CD4-positive, CD25-positive, alpha-beta regulatory T cell (primary cell): ENCODE results near the gene INSYN2A. TPM values are rescaled to one million over a fixed set of nuclear protein-coding genes. Genes with fewer than 3 reads are reported as not detected.

Experiments
- ATAC-seq, 2 donors: fragments of 150-1000 bp; cut with Tn5 transposase; one replicate each; pipeline ENCODE4 v1.10.0; 2021; ENCODE audit warnings: low read depth in 2 of 2, moderate number of reproducible peaks in 2 of 2, moderate library complexity in 1 of 2
- DNase-seq, 3 donors: peaks; one replicate each; pipeline versions ENCODE4 v3.0.0 to v3.0.0-alpha.2; 2012 to 2022; ENCODE audit warnings: mixed read lengths in 1 of 3
- H3K27ac ChIP-seq: one replicate; pipeline ENCODE4 v1.7.0; 2013; ENCODE audit warnings: mild to moderate bottlenecking, low read length; ENCODE audit not compliant: insufficient read depth, poor library complexity, severe bottlenecking
- H3K27me3 ChIP-seq: one replicate; pipeline ENCODE4 v1.7.0; 2013; ENCODE audit warnings: low read length; ENCODE audit not compliant: control insufficient read depth, insufficient read depth
- H3K36me3 ChIP-seq: one replicate; pipeline ENCODE4 v1.7.0; 2013; ENCODE audit warnings: mild to moderate bottlenecking, low read length, moderate library complexity; ENCODE audit not compliant: control insufficient read depth, insufficient read depth
- H3K4me1 ChIP-seq: 2 replicates; pipeline ENCODE4 v1.7.0; 2013; ENCODE audit warnings: mild to moderate bottlenecking, low read length; ENCODE audit not compliant: insufficient read depth, control insufficient read depth, poor library complexity, severe bottlenecking
- H3K4me3 ChIP-seq: one replicate; pipeline ENCODE4 v1.7.0; 2013; ENCODE audit warnings: low read depth, mild to moderate bottlenecking, low read length, moderate library complexity
- H3K9me3 ChIP-seq, 2 experiments: 1 replicate in 1 of 2; 2 replicates in 1 of 2; pipeline ENCODE4 v1.7.0; 2013; ENCODE audit warnings: low read length in 2 of 2, mild to moderate bottlenecking in 1 of 2, moderate library complexity in 1 of 2; ENCODE audit not compliant: control insufficient read depth in 2 of 2
- H3K27ac Mint-ChIP-seq, 3 donors: one replicate each; pipeline ENCODE4 v1.8.0; 2020 to 2022; ENCODE audit warnings: mild to moderate bottlenecking in 3 of 3, mixed read lengths in 3 of 3, moderate library complexity in 2 of 3
- H3K27me3 Mint-ChIP-seq: one replicate; pipeline ENCODE4 v1.8.0; 2022; ENCODE audit warnings: mild to moderate bottlenecking, mixed read lengths
- H3K36me3 Mint-ChIP-seq: one replicate; pipeline ENCODE4 v1.8.0; 2020; ENCODE audit warnings: mixed read lengths
- H3K4me1 Mint-ChIP-seq, 4 donors: one replicate each; pipeline ENCODE4 v1.8.0; 2020 to 2022; ENCODE audit warnings: mixed read lengths in 4 of 4, mild to moderate bottlenecking in 1 of 4
- H3K4me3 Mint-ChIP-seq, 4 donors: one replicate each; pipeline ENCODE4 v1.8.0; 2020 to 2022; ENCODE audit warnings: mild to moderate bottlenecking in 4 of 4, mixed read lengths in 4 of 4, moderate library complexity in 3 of 4
- H3K9me3 Mint-ChIP-seq, 7 donors: one replicate each; pipeline ENCODE4 v1.8.0; 2020 to 2022; ENCODE audit warnings: mixed read lengths in 7 of 7, mild to moderate bottlenecking in 3 of 7, moderate library complexity in 2 of 7
- polyA plus RNA-seq, 4 donors: library from polyadenylated mRNA; unstranded; fragments of 300-500 nt; fragmentation: Illumina TruSeq; gene quantifications; one replicate each; pipeline ENCODE4 v1.2.3, GENCODE V29; 2021
- total RNA-seq: library from RNA; stranded (reverse); gene quantifications from one replicate; pipeline ENCODE4 v1.2.3, GENCODE V29; 2022

The INSYN2A gene
- total and polyA plus RNA-seq, 5 donors from 2014 or later: not detected

DNA sequence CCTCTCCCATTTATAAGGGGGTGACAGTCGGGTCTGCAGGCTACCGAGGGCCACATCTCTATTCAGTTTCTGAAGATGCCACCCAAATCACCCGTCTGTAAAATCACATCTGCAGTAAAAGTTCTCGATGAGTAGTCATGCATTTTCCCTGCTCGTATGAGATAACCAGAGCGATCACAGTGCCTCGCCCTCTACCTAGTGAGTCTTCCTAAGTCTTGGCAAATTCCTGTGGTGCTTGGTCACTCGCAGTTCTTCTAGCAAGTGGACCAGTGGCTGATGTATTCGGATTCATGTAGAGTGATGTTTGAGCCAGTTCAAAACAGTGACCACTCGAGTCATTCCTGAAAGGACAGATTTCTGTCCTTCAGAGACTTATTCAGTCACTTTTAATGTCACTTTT is 44.9 kb downstream of the INSYN2A start:
- H3K27ac ChIP-seq: no peak overlapping the region
- Mint-ChIP-seq H3K27ac (no peak overlapping the region), H3K27me3 (no peaks in the 10 kb centered on the region), H3K4me1 (no peaks in the 10 kb centered on the region), H3K9me3 (peaks cover 0 to 2% (median 0%) of the 10 kb centered on the region in 7 donors), H3K4me3 (no peak overlapping the region), H3K36me3 (no peaks in the 10 kb centered on the region)
- no peak overlapping the region for H3K4me3 ChIP-seq
- ATAC-seq (no peak), DNase-seq (no peak)
- H3K27me3 ChIP-seq: no peaks in the 10 kb centered on the region
- no peaks in the 10 kb centered on the region for H3K4me1 ChIP-seq
- no peaks in the 10 kb centered on the region for H3K36me3 ChIP-seq
- H3K9me3 ChIP-seq: no peaks in the 10 kb centered on the region

DNA sequence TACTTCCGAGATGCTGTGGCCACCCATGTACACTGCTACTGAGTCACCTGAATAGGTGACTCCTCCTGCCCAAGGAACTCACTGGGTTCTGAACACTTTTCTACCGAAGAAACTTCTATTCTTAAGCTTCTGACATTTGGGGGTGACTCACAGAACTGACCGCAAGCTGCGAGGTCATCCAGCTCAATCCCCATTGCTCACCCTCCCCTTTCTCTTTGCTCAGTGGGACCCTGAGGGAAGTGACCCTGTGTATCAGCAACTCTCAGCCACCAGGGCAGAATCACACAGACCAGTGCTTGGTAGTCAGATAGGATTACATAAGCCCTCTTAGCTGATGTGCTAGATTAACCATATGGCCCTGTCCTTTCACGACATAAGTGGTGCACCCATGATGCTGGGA is 46.3 kb downstream of the INSYN2A start:
- ATAC-seq: no peak
- H3K27me3 Mint-ChIP-seq: no peaks in the 10 kb centered on the region
- no peak overlapping the region for H3K4me3 ChIP-seq
- no peak for DNase-seq
- no peak overlapping the region for H3K27ac ChIP-seq
- peaks cover 0 to 2% (median 0%) of the 10 kb centered on the region in 7 donors for H3K9me3 Mint-ChIP-seq
- H3K9me3 ChIP-seq: no peaks in the 10 kb centered on the region
- H3K4me3 Mint-ChIP-seq: no peak overlapping the region
- H3K27me3 ChIP-seq: no peaks in the 10 kb centered on the region
- H3K4me1 Mint-ChIP-seq: no peaks in the 10 kb centered on the region
- no peak overlapping the region for H3K27ac Mint-ChIP-seq
- H3K4me1 ChIP-seq: no peaks in the 10 kb centered on the region
- H3K36me3 Mint-ChIP-seq: no peaks in the 10 kb centered on the region
- no peaks in the 10 kb centered on the region for H3K36me3 ChIP-seq

DNA sequence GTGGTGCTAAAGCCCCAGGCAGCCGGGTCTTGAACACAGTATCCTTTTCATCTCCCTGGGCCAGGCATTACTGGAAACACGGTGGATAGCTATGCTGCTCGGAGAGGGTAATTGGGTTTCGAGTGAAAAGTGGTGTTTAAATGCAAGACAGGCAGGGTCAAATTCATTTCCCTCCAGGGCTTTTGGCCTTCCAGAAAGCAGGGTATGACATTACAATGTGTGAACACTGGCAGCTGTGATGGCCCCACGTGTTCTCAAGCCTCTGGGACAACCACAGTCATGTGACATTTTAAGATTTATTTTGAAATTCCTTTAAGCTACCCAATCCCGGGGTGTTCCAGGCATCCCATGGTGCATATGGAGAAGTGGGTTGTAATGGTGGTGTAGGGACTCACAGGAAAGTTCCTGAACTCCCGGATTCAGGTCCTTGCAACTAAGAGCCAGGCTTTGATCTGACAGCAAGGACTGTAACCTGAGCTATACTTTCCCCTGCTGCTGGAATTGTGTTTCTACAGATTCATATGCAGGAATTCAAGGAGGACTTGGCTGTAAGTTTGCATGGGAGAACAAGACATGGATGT is 46.8 kb downstream of the INSYN2A start:
- Histone ChIP-seq H3K9me3 (no peaks in the 10 kb centered on the region), H3K4me3 (no peak overlapping the region), H3K27ac (no peak overlapping the region), H3K36me3 (no peaks in the 10 kb centered on the region), H3K4me1 (no peaks in the 10 kb centered on the region), H3K27me3 (no peaks in the 10 kb centered on the region)
- no peak for DNase-seq
- H3K4me3 Mint-ChIP-seq: no peak overlapping the region
- no peak for ATAC-seq
- no peaks in the 10 kb centered on the region for H3K27me3 Mint-ChIP-seq
- no peak overlapping the region for H3K27ac Mint-ChIP-seq
- no peaks in the 10 kb centered on the region for H3K36me3 Mint-ChIP-seq
- no peaks in the 10 kb centered on the region for H3K4me1 Mint-ChIP-seq
- H3K9me3 Mint-ChIP-seq: peaks cover 0 to 2% (median 0%) of the 10 kb centered on the region in 7 donors

DNA sequence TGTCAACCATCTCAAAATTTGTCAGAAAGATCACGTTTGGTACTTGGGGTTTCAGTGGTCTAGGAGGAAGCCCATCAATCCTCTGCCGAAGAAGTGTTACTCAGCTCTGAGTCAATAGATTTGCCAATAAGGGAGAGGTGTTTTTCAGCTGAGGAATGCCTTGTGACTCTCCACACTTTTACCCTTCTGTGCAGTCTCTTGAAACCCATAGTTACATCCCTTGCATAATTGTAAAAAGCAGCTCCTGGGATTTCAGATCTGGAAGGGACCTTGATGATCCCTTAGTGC is 47.5 kb downstream of the INSYN2A start:
- H3K27ac ChIP-seq: no peak overlapping the region
- no peak overlapping the region for H3K4me3 ChIP-seq
- Mint-ChIP-seq H3K4me3 (no peak overlapping the region), H3K36me3 (no peaks in the 10 kb centered on the region), H3K9me3 (peaks cover 0 to 3% (median 0%) of the 10 kb centered on the region in 7 donors), H3K27ac (no peak overlapping the region), H3K4me1 (no peaks in the 10 kb centered on the region), H3K27me3 (no peaks in the 10 kb centered on the region)
- H3K27me3 ChIP-seq: no peaks in the 10 kb centered on the region
- DNase-seq (no peak), ATAC-seq (no peak)
- H3K36me3 ChIP-seq: no peaks in the 10 kb centered on the region
- H3K4me1 ChIP-seq: no peaks in the 10 kb centered on the region
- no peaks in the 10 kb centered on the region for H3K9me3 ChIP-seq

DNA sequence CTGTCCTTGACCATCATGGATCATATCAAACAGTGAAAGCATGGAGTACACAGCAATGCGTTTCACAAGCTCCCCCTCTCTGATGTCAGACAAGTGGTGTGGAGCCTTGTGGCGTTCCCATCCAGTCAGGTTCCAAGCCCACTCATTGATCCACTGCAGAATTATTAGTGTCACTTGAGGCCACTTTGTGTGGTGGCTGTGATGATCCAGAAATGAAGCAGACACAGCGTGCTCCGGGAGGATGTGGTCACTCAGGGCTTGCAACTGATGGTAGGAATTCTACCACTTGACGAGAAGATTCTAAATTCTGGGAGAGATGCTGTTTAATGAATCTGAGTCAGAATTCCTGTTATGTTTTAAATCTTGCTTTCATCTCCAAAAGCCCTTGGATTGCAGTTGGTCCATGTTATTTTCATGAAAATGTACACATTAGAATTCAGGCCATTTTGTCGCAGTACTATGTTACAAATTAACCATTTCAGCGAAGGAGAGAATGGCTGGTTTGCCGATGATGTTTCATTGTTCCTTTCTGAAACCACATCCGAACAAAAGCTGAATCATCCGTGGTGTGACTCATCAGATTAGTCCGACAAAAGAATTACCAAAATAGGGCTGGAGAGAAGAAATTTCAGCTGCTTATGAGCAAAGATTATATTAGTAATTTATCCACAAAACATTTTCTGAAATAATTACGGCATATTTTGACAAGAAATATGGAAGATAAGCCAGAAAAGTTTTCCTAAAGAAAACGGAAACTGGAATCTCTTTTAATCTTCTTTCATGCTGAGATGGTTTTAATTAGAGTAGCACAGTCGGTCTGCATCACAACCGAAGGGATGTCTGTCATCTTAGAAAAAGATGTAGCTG is 48.1 kb downstream of the INSYN2A start:
- H3K27ac Mint-ChIP-seq: no peak overlapping the region
- DNase-seq (no peak), ATAC-seq (no peak)
- peaks cover 0 to 3% (median 0%) of the 10 kb centered on the region in 7 donors for H3K9me3 Mint-ChIP-seq
- no peaks in the 10 kb centered on the region for H3K9me3 ChIP-seq
- H3K4me3 ChIP-seq: no peak overlapping the region
- H3K36me3 Mint-ChIP-seq: no peaks in the 10 kb centered on the region
- no peaks in the 10 kb centered on the region for H3K4me1 ChIP-seq
- no peaks in the 10 kb centered on the region for H3K27me3 ChIP-seq
- H3K27me3 Mint-ChIP-seq: no peaks in the 10 kb centered on the region
- no peaks in the 10 kb centered on the region for H3K36me3 ChIP-seq
- H3K4me3 Mint-ChIP-seq: no peak overlapping the region
- H3K27ac ChIP-seq: no peak overlapping the region
- H3K4me1 Mint-ChIP-seq: no peaks in the 10 kb centered on the region

DNA sequence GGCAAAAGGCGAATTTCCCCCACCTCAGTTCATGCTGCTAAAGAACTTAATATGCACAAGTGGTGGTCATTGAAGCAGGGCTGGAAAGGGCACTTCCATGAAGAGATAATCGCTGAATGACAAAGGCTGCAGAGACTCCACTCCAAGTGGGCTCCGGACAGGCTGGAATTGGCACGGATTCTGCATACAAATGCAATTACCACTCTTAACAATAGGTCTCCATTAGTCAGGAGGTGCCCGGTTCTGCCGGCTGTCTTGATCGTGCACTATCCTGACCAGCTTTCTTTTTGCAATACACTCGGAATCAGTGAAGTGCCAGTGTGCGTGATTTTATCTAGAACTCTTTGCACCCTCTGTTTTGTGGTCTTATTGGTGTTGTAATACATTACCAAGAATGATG is 49.7 kb downstream of the INSYN2A start:
- Histone ChIP-seq H3K9me3 (no peaks in the 10 kb centered on the region), H3K36me3 (no peaks in the 10 kb centered on the region), H3K4me1 (no peaks in the 10 kb centered on the region), H3K27me3 (no peaks in the 10 kb centered on the region), H3K4me3 (no peak overlapping the region), H3K27ac (no peak overlapping the region)
- H3K27me3 Mint-ChIP-seq: no peaks in the 10 kb centered on the region
- H3K9me3 Mint-ChIP-seq: peaks cover 0 to 3% (median 0%) of the 10 kb centered on the region in 7 donors
- DNase-seq (no peak), ATAC-seq (no peak)
- H3K4me3 Mint-ChIP-seq: no peak overlapping the region
- H3K36me3 Mint-ChIP-seq: no peaks in the 10 kb centered on the region
- H3K27ac Mint-ChIP-seq: no peak overlapping the region
- no peaks in the 10 kb centered on the region for H3K4me1 Mint-ChIP-seq
